Superior temporal gyrus (tissue), 1 donor: Measurements from ENCODE around the gene TFAP2D.

Source experiments
- DNase-seq: peaks from one replicate; pipeline ENCODE4 v3.0.0-alpha.2; 2016; ENCODE audit errors: extremely low spot score

TFAP2D gene

DNA sequence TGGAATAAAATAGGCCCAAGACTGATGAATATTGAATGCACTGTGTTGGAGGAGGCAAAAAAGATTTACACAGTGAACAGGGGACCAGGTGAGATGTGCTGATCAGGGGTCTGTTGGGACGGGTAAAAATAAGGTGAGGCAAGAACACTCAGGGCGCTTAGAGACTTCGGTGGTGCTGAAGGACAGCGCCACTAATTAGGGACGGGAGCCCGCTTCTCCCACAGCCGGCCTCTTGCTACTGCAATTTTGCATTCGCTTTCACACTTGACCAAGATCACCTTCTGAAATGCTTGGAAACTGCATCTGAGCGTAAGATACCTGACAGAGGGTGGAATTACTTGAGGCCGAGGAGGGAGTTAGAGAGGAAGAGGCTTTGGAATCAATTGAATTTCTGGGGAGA is 7.3 kb downstream of the TFAP2D start:
- no peak for DNase-seq

DNA sequence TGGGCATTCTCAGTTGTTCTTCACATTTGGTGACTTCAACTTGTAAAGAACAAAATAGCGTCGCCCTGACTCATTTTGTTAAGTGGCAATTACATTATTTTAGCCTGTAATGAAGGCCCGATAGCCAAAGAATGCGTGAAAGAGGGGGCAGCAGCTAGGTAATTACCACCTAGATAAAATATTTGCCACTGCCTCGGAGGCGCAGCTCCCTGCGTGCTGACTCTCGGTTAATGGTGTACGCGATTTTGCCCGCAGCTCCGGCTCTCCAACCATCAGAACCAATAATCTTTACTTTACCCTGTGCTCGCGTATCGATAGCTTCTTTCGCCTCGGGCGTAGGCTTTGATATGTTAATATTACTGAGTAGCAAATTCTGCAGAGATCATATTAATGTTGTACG is 8.7 kb downstream of the TFAP2D start:
- no peak for DNase-seq

DNA sequence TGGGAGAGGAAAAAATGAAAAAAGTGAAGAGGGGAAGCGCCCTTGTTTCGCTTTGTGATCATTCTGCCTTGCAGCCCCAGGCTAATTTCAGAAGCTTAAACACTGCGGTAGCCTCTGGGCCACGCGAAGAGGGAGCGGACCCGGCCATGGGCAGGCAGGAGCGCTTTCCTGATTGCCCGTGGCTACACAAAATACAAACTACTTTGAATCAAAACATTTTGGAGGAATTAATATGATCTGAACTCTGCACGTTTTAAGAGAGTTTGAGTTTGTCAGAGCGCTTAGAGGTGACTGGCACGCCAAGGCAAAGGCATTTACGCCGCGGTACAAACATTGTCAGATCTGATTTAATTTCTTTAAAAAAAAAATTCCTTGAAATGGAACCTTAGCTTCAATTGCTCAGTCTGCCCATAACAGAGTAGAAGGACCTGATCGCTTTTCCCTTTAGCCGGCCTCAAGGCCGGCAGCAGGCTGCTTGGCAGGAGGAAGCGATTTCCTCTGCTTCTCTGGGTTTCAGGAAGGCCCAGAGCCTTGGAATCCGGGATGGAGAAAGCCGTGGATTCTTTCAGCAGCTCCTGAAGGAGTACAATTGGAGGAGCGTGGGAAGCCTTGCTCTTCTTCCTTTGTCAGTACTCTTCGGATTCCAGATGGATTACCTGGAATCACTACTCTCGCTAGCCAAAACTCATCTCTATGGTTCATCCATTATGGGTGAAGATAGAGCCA is 9.7 kb downstream of the TFAP2D start:
- DNase-seq, result no peak

DNA sequence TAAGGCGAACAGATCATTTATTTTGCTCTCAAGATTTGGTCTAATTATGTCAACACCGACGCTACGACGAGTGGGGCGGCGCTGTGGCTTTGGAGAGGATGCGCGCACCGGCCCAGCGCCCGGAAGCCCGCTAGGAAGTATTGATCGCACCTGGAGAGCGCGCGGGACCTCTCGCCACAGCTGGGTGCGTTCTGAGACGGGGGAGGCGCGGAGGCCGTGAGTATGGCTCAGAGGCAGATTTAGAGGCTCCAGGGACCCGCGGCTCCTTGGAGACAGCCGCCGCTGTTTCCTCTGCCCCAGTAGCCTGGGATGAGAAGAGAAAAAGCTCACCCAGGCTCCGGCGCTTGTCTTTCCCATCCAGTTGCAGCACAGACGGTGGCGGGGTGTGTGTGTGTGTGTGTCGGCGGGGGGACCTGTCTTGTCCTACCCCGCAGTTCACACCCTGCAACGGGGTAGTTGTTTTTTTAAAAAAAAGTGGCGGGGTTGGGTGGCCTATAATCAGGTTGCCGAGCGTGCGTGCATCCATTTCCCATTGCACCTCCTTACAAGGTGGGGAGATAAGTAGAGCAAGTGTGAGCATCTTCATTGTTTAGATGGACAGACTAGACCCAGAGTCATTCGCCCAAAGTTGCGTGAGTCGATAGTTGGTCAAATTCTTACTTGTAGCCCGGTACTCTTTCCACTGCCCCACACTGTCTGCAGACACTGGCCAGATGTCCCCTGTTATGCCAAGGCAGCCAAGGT is 11.2 kb downstream of the TFAP2D start:
- DNase-seq, result no peak

DNA sequence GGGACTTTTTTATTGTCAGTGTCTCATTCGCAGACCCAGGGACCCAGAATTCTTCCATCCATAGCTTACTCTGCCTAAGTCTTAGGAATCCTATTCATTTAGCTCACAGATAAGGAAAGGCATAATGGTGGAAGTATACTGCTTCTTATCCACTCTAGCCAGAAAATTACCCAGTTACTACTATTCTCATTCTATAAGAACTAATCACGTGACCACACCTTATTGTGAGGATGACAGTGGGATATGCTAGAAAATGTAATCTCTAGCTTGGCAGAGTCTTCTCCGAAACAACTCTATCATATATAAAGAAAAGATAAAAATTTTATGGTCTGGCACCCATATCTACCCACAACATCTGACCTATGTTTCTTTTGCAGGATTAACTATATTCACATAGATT is 21.2 kb downstream of the TFAP2D start:
- no peak for DNase-seq

DNA sequence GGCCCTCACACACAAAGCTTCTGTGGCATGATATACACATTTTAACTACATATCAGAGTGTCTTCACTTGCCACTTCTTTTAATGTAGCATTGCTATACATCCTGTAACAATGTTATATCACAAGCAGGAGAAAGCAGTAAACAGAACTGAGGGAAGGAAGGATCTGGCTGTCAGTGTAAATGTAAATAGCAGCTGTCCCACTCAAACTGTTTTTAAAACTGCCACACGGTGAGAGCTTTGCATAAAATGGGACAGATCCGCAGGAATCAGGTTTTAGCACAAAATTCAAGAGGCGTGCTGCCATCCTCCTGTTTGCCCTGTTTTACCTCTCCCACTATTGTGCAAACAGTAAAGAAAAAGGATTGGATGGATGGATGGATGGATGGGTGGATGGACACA is 28.8 kb downstream of the TFAP2D start:
- no peak for DNase-seq

DNA sequence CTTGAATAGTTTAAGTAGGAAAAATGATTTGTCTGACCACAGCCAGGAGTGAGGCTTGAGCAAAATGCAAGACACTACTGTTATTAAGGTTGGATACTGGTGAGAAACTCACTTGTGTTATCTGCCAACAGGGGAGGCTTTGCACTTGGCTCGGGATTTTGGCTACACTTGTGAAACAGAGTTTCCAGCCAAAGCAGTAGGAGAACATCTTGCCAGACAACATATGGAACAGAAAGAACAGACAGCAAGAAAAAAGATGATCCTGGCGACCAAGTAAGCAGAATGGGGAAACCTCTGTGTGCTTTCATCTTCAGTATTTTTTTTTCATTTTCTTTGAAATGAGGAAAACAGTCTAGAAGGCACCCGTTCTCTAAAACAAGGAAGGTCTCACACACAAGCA is 31.6 kb downstream of the TFAP2D start:
- DNase-seq, result no peak

DNA sequence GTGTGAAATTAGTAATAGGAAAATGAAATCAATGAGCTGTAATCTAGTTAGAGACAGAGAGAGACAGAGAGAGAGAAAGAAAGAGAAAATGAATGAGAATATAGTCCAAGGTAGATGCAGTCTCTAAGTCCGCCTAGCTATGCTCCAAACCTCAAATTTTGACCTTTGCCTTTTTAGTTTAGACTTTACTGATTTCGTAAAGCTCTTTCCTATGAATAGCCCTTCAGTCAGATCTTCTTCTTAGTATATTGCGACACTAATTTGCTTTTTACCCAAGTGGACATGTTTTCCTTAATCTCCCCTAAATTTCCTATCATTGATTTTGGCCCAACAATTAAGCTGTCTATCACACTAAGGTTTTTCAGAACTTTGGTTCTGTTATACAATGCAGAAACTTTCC is 49.5 kb downstream of the TFAP2D start:
- DNase-seq, result no peak

DNA sequence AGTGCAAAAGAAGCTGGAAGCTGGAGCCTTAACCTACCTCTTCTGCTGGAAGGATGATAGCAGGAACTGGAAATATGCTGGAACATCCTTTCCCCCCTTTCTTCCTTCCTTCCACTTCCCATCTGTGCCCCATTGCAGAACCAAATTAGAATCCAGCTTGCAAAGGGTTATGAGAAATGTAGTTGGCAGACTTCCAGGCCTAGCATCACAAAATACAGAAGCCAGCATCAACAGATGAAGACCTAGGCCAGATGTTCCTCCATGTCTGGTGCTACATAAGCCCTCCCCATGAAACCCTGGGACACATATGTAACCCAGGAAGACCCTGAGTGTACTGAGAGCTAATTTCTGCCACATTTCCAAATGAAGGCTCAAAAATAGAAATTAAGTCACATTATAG is 65.4 kb downstream of the TFAP2D start:
- DNase-seq, result no peak

DNA sequence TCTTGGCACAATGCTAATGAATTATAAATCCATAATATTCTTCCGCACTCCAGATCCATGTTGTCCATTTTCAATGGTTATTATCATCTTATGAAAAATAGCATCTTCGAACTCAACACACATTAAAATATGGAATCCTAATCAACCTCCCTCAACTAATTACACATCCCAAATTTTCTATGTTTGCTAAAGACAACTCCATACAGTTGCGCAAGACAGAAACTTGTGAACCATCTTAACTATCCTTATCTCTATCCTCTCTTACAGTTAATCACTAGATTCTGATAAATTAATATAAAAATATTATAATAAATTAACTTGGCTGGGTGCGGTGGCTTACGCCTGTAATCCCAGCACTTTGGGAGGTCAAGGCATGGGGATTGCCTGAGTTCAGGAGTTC is 67.1 kb downstream of the TFAP2D start:
- no peak for DNase-seq

DNA sequence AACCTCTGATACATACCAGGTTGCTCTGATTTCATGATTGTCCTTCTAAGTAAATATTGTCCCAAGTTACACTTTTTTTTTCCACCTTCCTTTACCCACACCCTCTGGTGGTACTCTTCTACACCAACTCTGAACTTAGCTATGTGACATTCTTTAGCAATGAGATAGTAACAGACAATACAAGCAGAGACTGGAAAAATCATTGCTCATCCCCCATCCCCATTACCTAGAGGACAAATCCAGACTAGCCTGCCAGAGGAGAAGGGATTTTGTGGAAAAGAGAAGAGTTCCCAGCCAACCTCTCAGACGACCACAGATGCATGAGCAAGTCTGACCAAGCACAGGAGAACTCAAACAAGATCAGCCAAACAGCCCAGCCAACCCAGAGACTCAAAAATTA is 72.6 kb downstream of the TFAP2D start:
- DNase-seq, result no peak

DNA sequence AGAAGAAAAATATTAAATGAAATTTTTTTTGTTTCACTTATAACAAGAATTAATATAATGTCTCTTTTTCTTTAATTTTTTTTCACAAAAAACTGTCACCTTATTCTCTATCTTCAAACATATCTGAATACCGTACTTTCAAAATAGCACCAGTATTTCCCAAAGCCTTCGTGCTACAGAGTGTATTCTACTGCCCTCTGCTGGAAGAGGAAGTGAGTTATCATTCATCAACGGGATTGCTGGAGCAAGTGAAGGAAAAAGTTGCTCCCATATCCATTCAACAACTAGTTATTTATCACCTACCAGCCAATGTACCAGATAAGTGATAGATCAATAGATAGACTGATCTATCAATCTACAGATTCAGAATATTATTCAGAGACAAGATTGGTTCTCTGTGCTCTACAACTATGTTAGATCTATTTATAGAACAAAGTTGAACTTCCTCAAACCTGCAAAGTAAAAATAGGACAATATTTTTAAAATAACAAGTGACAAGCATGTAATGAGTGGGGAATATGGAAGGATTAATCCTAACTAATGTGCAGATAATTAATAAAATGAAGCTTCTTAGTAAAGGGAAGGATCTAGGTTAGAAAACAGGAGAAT is 78.7 kb downstream of the TFAP2D start:
- peak; percentile 86 for DNase-seq

DNA sequence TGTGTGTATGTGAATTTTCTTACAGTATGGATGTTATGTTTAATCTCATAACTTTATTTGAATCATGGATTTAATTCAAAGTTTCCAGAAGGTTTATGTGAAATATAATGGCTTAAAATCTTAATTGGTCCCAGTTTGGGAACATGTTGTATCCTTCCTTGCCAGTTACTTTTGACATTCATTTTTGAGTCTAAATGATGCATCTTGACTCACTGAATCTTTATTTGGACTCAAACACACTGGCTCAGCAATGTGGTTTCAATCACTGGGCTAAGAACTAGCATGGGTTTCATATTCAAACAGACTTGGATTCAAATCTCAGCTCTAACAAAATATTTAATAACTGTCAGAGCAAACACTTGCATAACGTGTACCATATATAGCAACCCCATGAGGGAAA is 79.4 kb downstream of the TFAP2D start:
- no peak for DNase-seq

DNA sequence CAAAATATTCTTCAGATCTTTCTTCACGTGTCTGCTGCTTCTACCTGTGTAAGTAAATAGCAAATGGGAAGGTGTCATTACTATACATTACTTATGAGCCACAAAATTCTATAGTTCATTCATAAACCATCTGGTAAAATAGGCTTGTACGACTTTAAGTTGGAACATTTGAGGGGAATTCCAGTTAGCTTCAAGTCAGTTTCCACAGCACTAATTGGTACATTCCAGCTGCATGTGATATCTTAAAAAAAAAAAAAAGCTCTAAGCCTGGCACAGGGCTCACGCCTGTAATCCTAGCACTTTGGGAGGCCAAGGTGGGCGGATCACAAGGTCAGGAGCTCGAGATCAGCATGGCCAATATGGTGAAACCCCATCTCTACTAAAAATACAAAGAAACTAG is 82.2 kb downstream of the TFAP2D start:
- DNase-seq, result no peak

DNA sequence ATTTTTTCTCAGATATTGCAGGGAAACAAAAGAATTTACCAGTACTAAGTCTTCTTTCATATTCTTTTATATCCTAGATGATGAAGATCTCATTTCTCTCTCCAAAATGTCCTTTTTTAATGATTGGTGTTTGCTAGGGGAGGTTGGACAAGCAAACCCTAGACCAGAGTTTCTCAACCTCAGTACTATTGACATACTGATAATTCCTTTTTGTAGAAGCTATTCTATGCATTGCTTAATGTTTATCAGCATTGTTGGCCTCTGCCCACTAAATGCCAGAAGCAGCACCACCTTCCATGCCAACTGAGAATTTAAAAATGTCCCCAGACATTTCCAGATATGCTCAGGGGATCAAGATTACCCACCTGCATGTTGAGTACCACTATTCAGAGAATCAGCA is 91.0 kb downstream of the TFAP2D start:
- DNase-seq, result no peak

DNA sequence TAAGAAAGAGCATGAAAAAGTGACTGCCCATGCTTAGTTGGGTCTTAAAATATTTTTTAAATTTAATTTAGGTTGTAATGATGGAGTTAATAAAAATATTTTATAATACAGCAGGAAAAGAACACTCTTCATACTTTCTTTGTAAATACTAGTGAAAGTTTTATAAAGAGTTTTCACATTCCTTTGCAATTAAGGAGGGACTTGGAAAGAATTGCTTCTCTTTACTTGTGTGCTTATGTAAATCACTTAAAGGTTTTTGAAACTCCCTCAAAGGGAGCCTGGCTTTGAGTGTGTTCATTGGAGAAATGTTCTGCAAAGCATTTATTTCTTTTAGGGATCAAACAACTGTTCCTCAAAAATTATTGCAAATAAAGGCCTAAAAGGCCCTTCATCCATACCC is 93.7 kb downstream of the TFAP2D start:
- no peak for DNase-seq

DNA sequence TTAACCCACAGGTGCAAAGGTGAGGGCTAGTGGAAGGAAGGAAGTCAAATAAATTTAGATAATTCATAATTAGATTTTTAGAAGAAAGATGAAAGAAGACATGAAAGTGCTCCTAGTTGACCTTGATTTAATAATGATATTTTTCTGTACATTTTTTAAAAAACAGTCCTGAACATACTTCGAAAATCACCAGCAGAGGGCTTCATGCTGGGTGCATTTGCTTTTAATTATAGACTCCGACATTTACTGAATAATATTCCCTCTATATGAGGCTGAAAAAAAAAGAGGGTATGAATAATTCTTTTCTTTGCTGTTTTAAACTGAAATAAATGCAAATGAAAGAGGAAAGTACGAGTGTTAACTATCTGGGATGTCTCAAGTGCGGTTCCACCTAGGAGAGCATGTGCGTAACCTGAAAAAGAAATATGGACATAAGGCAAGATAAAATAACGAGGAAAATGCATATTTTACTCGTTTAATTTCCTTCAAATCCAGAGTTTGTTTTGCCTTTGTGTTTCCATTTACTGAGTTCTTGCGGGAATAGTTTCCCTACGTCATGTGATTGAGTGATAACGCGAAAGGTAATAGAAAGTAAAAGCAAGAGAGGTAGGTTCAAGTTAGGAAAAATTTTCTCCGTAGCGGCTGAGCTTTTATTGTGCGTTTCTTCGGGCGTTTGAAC is 102.2 kb downstream of the TFAP2D start:
- no peak for DNase-seq

DNA sequence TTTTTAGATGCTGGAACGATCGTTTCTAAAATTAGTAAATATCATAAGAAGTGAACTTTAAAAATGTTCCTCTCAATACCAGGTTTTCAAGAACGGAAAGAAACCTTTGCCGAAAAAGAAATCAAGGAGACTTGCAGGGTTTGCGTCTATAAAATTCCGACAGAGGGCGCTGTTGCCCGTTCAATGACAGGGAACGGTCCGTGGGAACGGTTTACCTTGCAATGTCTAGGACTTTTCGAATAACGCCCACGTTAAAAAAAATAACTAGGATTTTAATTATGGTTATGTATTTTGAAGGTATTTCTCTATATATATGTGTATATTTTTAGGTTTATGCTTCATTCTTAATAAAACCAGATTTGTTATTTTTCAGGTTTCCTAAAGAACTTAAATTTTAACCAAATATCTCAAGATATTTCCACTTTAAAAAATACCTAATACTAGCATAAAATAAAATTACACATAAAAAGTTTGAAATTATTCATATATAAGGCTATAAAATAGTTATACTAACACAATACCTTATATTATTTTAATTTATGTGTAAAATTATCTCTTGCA is 102.9 kb downstream of the TFAP2D start:
- peak; percentile 93 for DNase-seq

DNA sequence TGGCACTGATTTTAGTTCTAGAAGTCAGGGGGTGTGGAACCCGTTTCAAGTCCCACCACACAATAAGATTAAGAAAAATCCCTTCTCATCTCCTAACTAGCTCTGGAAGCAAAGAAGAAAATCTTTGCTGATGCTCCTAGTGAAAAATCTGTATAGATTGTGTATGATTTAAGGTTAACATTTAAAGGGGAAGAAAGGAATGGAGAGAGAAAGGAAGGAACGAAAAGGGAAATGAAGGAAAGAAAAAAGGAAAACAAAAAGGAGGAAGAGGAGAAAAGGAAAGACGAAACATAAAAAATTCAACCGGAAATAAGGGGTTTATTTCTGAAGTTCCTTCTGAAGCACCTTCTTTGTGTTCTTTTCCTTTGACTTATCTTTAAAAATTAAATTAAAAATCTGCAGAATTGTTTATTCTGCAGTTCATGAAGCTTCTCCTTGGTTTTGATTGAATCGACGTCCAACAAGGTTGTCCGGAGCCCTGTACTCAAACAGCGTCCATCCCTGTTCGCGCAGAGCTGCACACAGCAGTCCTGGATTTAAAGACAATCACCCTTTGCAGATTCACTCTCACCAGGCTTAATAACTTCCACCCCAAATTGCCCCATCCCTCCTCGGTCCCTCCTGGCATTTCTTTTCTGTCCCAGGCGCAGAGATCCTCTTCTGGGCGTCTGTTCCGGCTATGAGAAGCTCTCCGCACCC is 103.8 kb downstream of the TFAP2D start:
- no peak for DNase-seq

DNA sequence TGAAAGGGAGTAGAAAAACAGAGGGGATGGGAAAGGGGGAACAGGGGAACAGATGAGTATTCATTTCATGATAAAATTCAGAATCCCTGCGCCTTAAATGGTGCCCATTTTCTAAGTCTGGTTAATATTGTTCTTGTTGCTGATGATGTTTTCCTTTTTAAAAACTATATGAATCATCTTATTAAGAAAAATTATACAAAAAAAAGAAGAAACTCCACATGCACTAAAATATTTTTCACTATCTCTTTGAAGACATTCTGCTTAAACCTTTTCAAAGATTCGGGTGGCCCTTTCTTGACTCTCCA is 104.3 kb downstream of the TFAP2D start:
- no peak for DNase-seq

DNA sequence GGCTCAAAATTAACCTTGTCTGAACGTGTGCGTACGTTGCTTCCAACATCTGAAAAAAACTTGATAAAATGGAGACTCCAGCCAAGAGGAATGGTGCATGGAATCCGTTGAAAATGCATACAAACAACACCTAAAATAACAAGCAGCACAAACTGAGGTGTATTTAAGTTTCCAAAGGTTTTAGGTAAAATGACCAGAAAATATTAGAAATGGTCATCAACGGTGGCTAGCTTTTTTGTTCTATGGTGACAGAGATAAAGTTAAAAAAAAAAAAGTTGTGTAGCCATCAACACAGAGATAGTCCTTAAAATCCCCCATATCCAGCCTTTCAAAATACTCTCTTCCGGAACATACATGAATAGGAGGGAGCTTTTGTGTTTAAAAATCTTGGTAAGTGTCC is 104.7 kb downstream of the TFAP2D start:
- no peak for DNase-seq

DNA sequence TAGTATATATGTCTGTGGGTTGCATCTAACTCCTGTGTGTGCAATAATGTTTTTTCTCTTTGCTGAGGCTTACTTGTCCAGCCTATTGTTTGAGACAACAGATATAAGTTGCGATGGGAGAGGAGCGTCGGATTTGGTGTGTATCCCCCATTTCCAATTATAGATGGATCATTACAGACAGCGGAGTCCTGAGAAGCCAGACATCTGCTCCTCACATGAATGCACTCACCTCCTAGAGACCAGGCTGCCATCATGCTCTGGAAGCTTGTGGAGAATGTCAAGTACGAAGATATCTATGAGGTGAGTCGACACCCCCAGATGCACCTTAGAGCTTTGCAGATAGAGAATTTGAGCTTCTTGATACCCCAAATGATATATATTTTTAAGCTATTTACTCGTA is 105.3 kb downstream of the TFAP2D start, which contains the start of gene TFAP2B:
TFAP2B (plus strand) TSS at position 199 of the 400 bp plus-strand sequence; CDS start at position 220, 21 bp downstream.
- DNase-seq, result no peak
